Cardiac fibroblast (primary cell): ENCODE data around the gene ZNF22.

Source experiments
- DNase-seq, 2 donors: peaks; one replicate each; pipeline versions ENCODE4 v3.0.0 to v3.0.0-alpha.2; 2010; ENCODE audit warnings: low read depth in 2 of 2
- H3K4me3 ChIP-seq, 2 donors: replicated peaks in 1 of 2; 1 replicate in 1 of 2; 2 replicates in 1 of 2; pipeline ENCODE4 v1.5.1; 2011; ENCODE audit warnings: low read depth in 2 of 2, low read length in 2 of 2, mild to moderate bottlenecking in 2 of 2, moderate library complexity in 1 of 2
- CTCF ChIP-seq: IDR thresholded peaks from one replicate; pipeline ENCODE4 v1.5.1; 2011; ENCODE audit warnings: low read depth, mild to moderate bottlenecking, low read length, inconsistent platforms

The ZNF22 gene

GRCh38 chr10:45034301-45034700 lies 33.6 kb downstream of the ZNF22 start:
- DNase-seq: peak in 1 of 2 donors; percentile 53
- no peak for TF ChIP-seq CTCF

GRCh38 chr10:45035673-45036072 lies 35.0 kb downstream of the ZNF22 start:
- H3K4me3 ChIP-seq: no peak overlapping the region
- DNase-seq: no peak
- no peak for TF ChIP-seq CTCF

More at GRCh38 chr10:45034301-45034700, 33.6 kb downstream of the ZNF22 start:
- no peak overlapping the region for H3K4me3 ChIP-seq

- DNase-seq: peak; percentile 10 to 75
- H3K4me3 ChIP-seq: no peak overlapping the region
- TF ChIP-seq CTCF: no peak
Measured at GRCh38 chr10:45040921-45041542, 40.3 kb downstream of the ZNF22 start.

- no peak for DNase-seq
- no peak overlapping the region for H3K4me3 ChIP-seq
- TF ChIP-seq CTCF: no peak
Measured at GRCh38 chr10:45044290-45044689, 43.6 kb downstream of the ZNF22 start.

GRCh38 chr10:45050551-45051235 lies 50.0 kb downstream of the ZNF22 start:
- no peak overlapping the region for H3K4me3 ChIP-seq
- TF ChIP-seq CTCF: no peak
- no peak for DNase-seq

- no peak for TF ChIP-seq CTCF
- DNase-seq: peak in 1 of 2 donors; percentile 74
- no peak overlapping the region for H3K4me3 ChIP-seq
Measured at GRCh38 chr10:45052700-45053099, 52.0 kb downstream of the ZNF22 start.
